RWPE1 (cell line): Measurements from ENCODE around the gene RAB1B.
"Not testable (repeated sequence)": the region's sequence is repeated elsewhere in the genome, so short reads cannot be mapped to it uniquely, and the experiment has no call there.

Experiments
- CTCF ChIA-PET: fragments of 350-600 bp; sonication (Branson Sonifier 250); formaldehyde crosslinking; extraction: SDS; loops from one replicate; lab custom pipeline; 2021; lab: Yijun Ruan, JAX
- POLR2A ChIA-PET: fragments of 400-600 bp; formaldehyde crosslinking; extraction: SDS; loops from one replicate; lab custom pipeline; 2020; ENCODE audit warnings: antibody characterized with exemption; ENCODE audit not compliant: low non-redundant PET; lab: Yijun Ruan, JAX
- DNase-seq: peaks from one replicate; pipeline ENCODE4 v3.0.0; 2012; ENCODE audit warnings: low spot score
- H3K27ac ChIP-seq: fragments of 450-650 bp; 2 replicates; pipeline ENCODE4 v1.5.1; 2017
- CTCF ChIP-seq: fragments of 450-650 bp; conservative IDR thresholded peaks from 2 replicates; pipeline ENCODE4 v1.5.1; 2017; ENCODE audit warnings: low read depth, mild to moderate bottlenecking

Gene RAB1B

GRCh38 chr11:66315498-66315885 lies 47.1 kb downstream of the RAB1B start:
- no peak for DNase-seq
- ChIA-PET POLR2A (no interaction called here), CTCF (interaction anchor here (0.6 to 1.1 kb wide), 2 partner anchors 13 to 29 kb away, joined by 3 read pairs; no protein-coding TSS in a partner anchor)
- peak overlapping the region; percentile 93 for H3K27ac ChIP-seq
- TF ChIP-seq CTCF, result no peak

GRCh38 chr11:66315921-66316811 lies 47.7 kb downstream of the RAB1B start:
- ChIA-PET POLR2A (no interaction called here), CTCF (interaction anchor here (0.6 to 1.1 kb wide), 4 partner anchors 13 to 70 kb away, joined by 3 to 4 read pairs (median 3); no protein-coding TSS in a partner anchor)
- no peak for DNase-seq
- H3K27ac ChIP-seq, result peak overlapping the region; percentile 93
- TF ChIP-seq CTCF, result no peak

- DNase-seq, result no peak
- ChIA-PET POLR2A (no interaction called here), CTCF (interaction anchor here (0.8 to 0.9 kb wide), 2 partner anchors 12 to 69 kb away, joined by 3 to 4 read pairs; no protein-coding TSS in a partner anchor)
- peak within 1 kb of the TSS; percentile 93 for H3K27ac ChIP-seq
- no peak for TF ChIP-seq CTCF
Measured at GRCh38 chr11:66316849-66317251, 48.4 kb downstream of the RAB1B start, which contains the start of gene CD248. TSS of gene CD248 (minus strand) at chr11:66317044. CDS start at chr11:66317027, 17 bp downstream.

GRCh38 chr11:66317322-66317722 lies 48.9 kb downstream of the RAB1B start:
- no peak for DNase-seq
- CTCF ChIA-PET, result interaction anchor here (0.8 to 0.9 kb wide), 2 partner anchors 12 to 69 kb away, joined by 3 to 4 read pairs; no protein-coding TSS in a partner anchor
- H3K27ac ChIP-seq, result peak overlapping the region; percentile 93

GRCh38 chr11:66317723-66318599 lies 49.5 kb downstream of the RAB1B start:
- DNase-seq, result no peak
- CTCF ChIA-PET, result interaction anchor here (0.7 kb wide), 1 partner anchor 71 kb away, joined by 4 read pairs; no protein-coding TSS in a partner anchor
- POLR2A ChIA-PET, result no interaction called here
- no peak for TF ChIP-seq CTCF
- peak overlapping the region; percentile 93 for H3K27ac ChIP-seq

More at GRCh38 chr11:66317322-66317722, 48.9 kb downstream of the RAB1B start:
- TF ChIP-seq CTCF, result no peak
- POLR2A ChIA-PET, result no interaction called here

- ChIA-PET CTCF (interaction anchor here (0.7 kb wide), 1 partner anchor 70 kb away, joined by 4 read pairs; no protein-coding TSS in a partner anchor), POLR2A (no interaction called here)
- TF ChIP-seq CTCF, result no peak
- peak overlapping the region; percentile 93 for H3K27ac ChIP-seq
- no peak for DNase-seq
Measured at GRCh38 chr11:66318600-66318970, 50.1 kb downstream of the RAB1B start.

GRCh38 chr11:66320289-66320688 lies 51.9 kb downstream of the RAB1B start:
- POLR2A ChIA-PET, CTCF ChIA-PET: not testable (repeated sequence)

GRCh38 chr11:66320748-66321147 lies 52.3 kb downstream of the RAB1B start:
- POLR2A ChIA-PET, CTCF ChIA-PET, DNase-seq, H3K27ac ChIP-seq: not testable (repeated sequence)

More at GRCh38 chr11:66320289-66320688, 51.9 kb downstream of the RAB1B start:
- DNase-seq, H3K27ac ChIP-seq: not testable (repeated sequence)
